PC-3 (cell line): ENCODE data around the gene GRM6. TPM values are rescaled to one million over a fixed set of nuclear protein-coding genes. Genes with fewer than 3 reads are reported as not detected.
A peak's percentile ranks its signal among the peaks of the same experiment; 100 is the strongest.

Experiments used
- ATAC-seq: fragments of 200-7000 bp; cut with Tn5 transposase; 2 replicates; pipeline ENCODE4 v1.9.1; 2020; ENCODE audit warnings: mild to moderate bottlenecking, moderate library complexity
- BruUV-seq: library from RNA; stranded (reverse); fragments of 400-500 nt; replicated peaks from 2 replicates; lab custom pipeline; 2021; lab: Mats Ljungman, UMichigan
- CTCF ChIA-PET: fragments of 300-600 bp; sonication (Branson Sonifier 250); formaldehyde crosslinking; loops from one replicate; lab custom pipeline; 2022; ENCODE audit warnings: antibody characterized with exemption; lab: Charles Lee
- POLR2A ChIA-PET: fragments of 300-600 bp; sonication (Branson Sonifier 250); formaldehyde crosslinking; loops from one replicate; lab custom pipeline; 2022; ENCODE audit warnings: antibody characterized with exemption; ENCODE audit not compliant: unreplicated experiment; lab: Charles Lee
- DNase-seq: peaks from one replicate; pipeline ENCODE4 v3.0.0-alpha.2; 2015
- H2AFZ ChIP-seq: fragments of 300-600 bp; sonication (generic); 2 replicates; pipeline ENCODE4 v1.6.0; 2016; ENCODE audit warnings: antibody characterized with exemption, low read length
- H3F3A ChIP-seq: fragments of 300-600 bp; sonication (generic); one replicate; pipeline ENCODE4 v1.6.0; 2017; ENCODE audit warnings: antibody characterized with exemption, low read length, control low read depth, mild to moderate bottlenecking; ENCODE audit not compliant: unreplicated experiment
- H3K27ac ChIP-seq: fragments of 300-600 bp; sonication (generic); 2 replicates; pipeline ENCODE4 v1.5.1; 2016; ENCODE audit warnings: mild to moderate bottlenecking, low read length
- H3K27me3 ChIP-seq: fragments of 300-600 bp; sonication (generic); 2 replicates; pipeline ENCODE4 v1.6.1; 2016; ENCODE audit warnings: low read length, mixed read lengths
- H3K36me3 ChIP-seq: fragments of 300-600 bp; sonication (generic); 2 replicates; pipeline ENCODE4 v1.6.1; 2016; ENCODE audit warnings: low read depth, mixed run types, low read length, mixed read lengths
- H3K4me1 ChIP-seq: fragments of 300-600 bp; sonication (generic); 2 replicates; pipeline ENCODE4 v1.5.1; 2016; ENCODE audit warnings: low read length; ENCODE audit not compliant: insufficient read depth
- H3K4me2 ChIP-seq: fragments of 300-600 bp; sonication (generic); 2 replicates; pipeline ENCODE4 v1.6.0; 2016; ENCODE audit warnings: low read length
- H3K4me3 ChIP-seq: fragments of 300-600 bp; sonication (generic); 2 replicates; pipeline ENCODE4 v1.5.1; 2016; ENCODE audit warnings: mild to moderate bottlenecking, low read length, mixed read lengths
- H3K79me2 ChIP-seq: fragments of 300-600 bp; sonication (generic); 2 replicates; pipeline ENCODE4 v1.6.1; 2017; ENCODE audit warnings: low read length, mixed read lengths
- H3K9ac ChIP-seq: fragments of 300-600 bp; sonication (generic); 2 replicates; pipeline ENCODE4 v1.6.0; 2016; ENCODE audit warnings: mild to moderate bottlenecking, low read length
- H3K9me2 ChIP-seq: fragments of 300-600 bp; sonication (generic); replicated peaks from 2 replicates; pipeline ENCODE4 v1.6.1; 2016; ENCODE audit warnings: mixed run types, low read length, mixed read lengths
- H3K9me3 ChIP-seq: fragments of 300-600 bp; sonication (generic); 2 replicates; pipeline ENCODE4 v1.6.1; 2016; ENCODE audit warnings: low read length, mixed read lengths
- H4K20me1 ChIP-seq: fragments of 300-600 bp; sonication (generic); 2 replicates; pipeline ENCODE4 v1.6.1; 2016; ENCODE audit warnings: low read length, mixed read lengths
- EZH2 ChIP-seq: fragments of 300-600 bp; sonication (generic); IDR thresholded peaks from one replicate; pipeline ENCODE4 v1.6.1; 2017; ENCODE audit warnings: antibody characterized with exemption, mild to moderate bottlenecking, low read length; ENCODE audit not compliant: unreplicated experiment
- EZH2phosphoT487 ChIP-seq: fragments of 300-600 bp; sonication (generic); IDR thresholded peaks from 2 replicates; pipeline ENCODE4 v1.6.1; 2018; ENCODE audit warnings: mild to moderate bottlenecking, antibody characterized with exemption, low read length, borderline replicate concordance
- intact Hi-C: fragments of 100-400 bp; cut with micrococcal nuclease; formaldehyde crosslinking; loops from 2 replicates; pipeline ENCODE4 v1.9.0; 2023
- total RNA-seq: library from RNA; depleted of rRNA; stranded (reverse); fragments of >200 nt; gene quantifications from 2 replicates; pipeline ENCODE4 v1.2.3, GENCODE V29; 2014
- TF ChIP-seq, protein P1 (sequence below): fragments of 300-600 bp; sonication (generic); conservative IDR thresholded peaks from 2 replicates; pipeline ENCODE4 v1.5.1; 2017; ENCODE audit warnings: antibody characterized with exemption, low read depth, mild to moderate bottlenecking, low read length

GRM6 gene
- total RNA-seq, 1 experiment from 2014 or later: not detected

GRCh38 chr5:179033004-179033580, 38.0 kb upstream of the GRM6 start:
- intact Hi-C loops: no loop called here
- CTCF ChIA-PET: no interaction called here
- Histone ChIP-seq H3K27me3 (no peaks in the 10 kb centered on the region), H2AFZ (no peak overlapping the region), H3K79me2 (no peaks in the 10 kb centered on the region), H4K20me1 (no peaks in the 10 kb centered on the region), H3K9me3 (peaks cover 32% of the 10 kb centered on the region; the same call in 1 of the 2 replicates), H3K27ac (no peak overlapping the region), H3K36me3 (no peaks in the 10 kb centered on the region), H3K9me2 (no peaks in the 10 kb centered on the region), H3K4me1 (no peaks in the 10 kb centered on the region), H3K4me3 (no peak overlapping the region), H3F3A (no peaks in the 10 kb centered on the region), H3K9ac (no peak overlapping the region), H3K4me2 (no peak overlapping the region)
- BruUV-seq: no TSS peak
- no peak for DNase-seq
- TF ChIP-seq, protein P1, sequence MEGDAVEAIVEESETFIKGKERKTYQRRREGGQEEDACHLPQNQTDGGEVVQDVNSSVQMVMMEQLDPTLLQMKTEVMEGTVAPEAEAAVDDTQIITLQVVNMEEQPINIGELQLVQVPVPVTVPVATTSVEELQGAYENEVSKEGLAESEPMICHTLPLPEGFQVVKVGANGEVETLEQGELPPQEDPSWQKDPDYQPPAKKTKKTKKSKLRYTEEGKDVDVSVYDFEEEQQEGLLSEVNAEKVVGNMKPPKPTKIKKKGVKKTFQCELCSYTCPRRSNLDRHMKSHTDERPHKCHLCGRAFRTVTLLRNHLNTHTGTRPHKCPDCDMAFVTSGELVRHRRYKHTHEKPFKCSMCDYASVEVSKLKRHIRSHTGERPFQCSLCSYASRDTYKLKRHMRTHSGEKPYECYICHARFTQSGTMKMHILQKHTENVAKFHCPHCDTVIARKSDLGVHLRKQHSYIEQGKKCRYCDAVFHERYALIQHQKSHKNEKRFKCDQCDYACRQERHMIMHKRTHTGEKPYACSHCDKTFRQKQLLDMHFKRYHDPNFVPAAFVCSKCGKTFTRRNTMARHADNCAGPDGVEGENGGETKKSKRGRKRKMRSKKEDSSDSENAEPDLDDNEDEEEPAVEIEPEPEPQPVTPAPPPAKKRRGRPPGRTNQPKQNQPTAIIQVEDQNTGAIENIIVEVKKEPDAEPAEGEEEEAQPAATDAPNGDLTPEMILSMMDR: no peak
- TF ChIP-seq EZH2phosphoT487 (no peak), EZH2 (no peak)
- POLR2A ChIA-PET: no interaction called here
- no peak for ATAC-seq

- no peaks in the 10 kb centered on the region for H3K27me3 ChIP-seq
- no peaks in the 10 kb centered on the region for H3K36me3 ChIP-seq
- peak within 1 kb of the TSS; percentile 64 for H3K4me2 ChIP-seq
- ChIA-PET POLR2A (no interaction called here), CTCF (no interaction called here)
- peak within 1 kb of the TSS; percentile 45; the same call in 1 of the 2 replicates for H3K9ac ChIP-seq
- no peak within 1 kb of the TSS for H3K27ac ChIP-seq
- no peaks in the 10 kb centered on the region for H3F3A ChIP-seq
- H3K9me2 ChIP-seq: no peaks in the 10 kb centered on the region
- H3K9me3 ChIP-seq: no peaks in the 10 kb centered on the region; the same call in 1 of the 2 replicates
- ATAC-seq (peak; percentile 86), DNase-seq (peak; percentile 77)
- no peaks in the 10 kb centered on the region for H3K79me2 ChIP-seq
- no peak for TF ChIP-seq EZH2
- TF ChIP-seq EZH2phosphoT487: no peak
- TF ChIP-seq, protein P1: no peak
- peak within 1 kb of the TSS; percentile 82 for H2AFZ ChIP-seq
- H3K4me3 ChIP-seq: peak within 1 kb of the TSS; percentile 65
- H4K20me1 ChIP-seq: no peaks in the 10 kb centered on the region
- intact Hi-C loops: no loop called here
- no peaks in the 10 kb centered on the region for H3K4me1 ChIP-seq
- no TSS peak for BruUV-seq
Measured at GRCh38 chr5:179023528-179024189, 28.5 kb upstream of the GRM6 start, which contains the start of gene ZNF879. Gene ZNF879, plus strand, starts transcription at chr5:179023804. Its CDS starts 1,201 bp downstream, at chr5:179025005.

- H3K79me2 ChIP-seq: no peaks in the 10 kb centered on the region
- no TSS peak for BruUV-seq
- DNase-seq (no peak), ATAC-seq (no peak)
- H3K36me3 ChIP-seq: no peaks in the 10 kb centered on the region
- H3K27me3 ChIP-seq: no peaks in the 10 kb centered on the region
- H2AFZ ChIP-seq: no peak overlapping the region
- H3F3A ChIP-seq: no peaks in the 10 kb centered on the region
- H3K4me2 ChIP-seq: no peak overlapping the region
- H3K4me1 ChIP-seq: no peaks in the 10 kb centered on the region
- H3K4me3 ChIP-seq: no peak overlapping the region
- no peak overlapping the region for H3K9ac ChIP-seq
- no peak for TF ChIP-seq EZH2phosphoT487
- TF ChIP-seq, protein P1: peak; percentile 19; the same call in 1 of the 2 replicates
- ChIA-PET CTCF (no interaction called here), POLR2A (no interaction called here)
- peaks cover 43% of the 10 kb centered on the region; the same call in 1 of the 2 replicates for H3K9me3 ChIP-seq
- no peaks in the 10 kb centered on the region for H3K9me2 ChIP-seq
- H4K20me1 ChIP-seq: no peaks in the 10 kb centered on the region
- intact Hi-C loops: no loop called here
- H3K27ac ChIP-seq: no peak overlapping the region
Measured at GRCh38 chr5:179008667-179009066, 13.5 kb upstream of the GRM6 start.
